HCT116 (cell line): Measurements from ENCODE around the gene USP32.

ENCODE experiments used
- CBX3 ChIP-seq: IDR thresholded peaks from 2 replicates; pipeline ENCODE4 v1.6.1; 2012; ENCODE audit warnings: low read depth
- JUND ChIP-seq: IDR thresholded peaks from 2 replicates; pipeline ENCODE4 v1.6.1; 2012
- MAX ChIP-seq: IDR thresholded peaks from 2 replicates; pipeline ENCODE4 v1.6.1; 2012
- SIN3A ChIP-seq: IDR thresholded peaks from 2 replicates; pipeline ENCODE4 v1.6.1; 2012; ENCODE audit warnings: low read depth
- TCF7L2 ChIP-seq: IDR thresholded peaks from 2 replicates; pipeline ENCODE4 v1.7.0; 2011; ENCODE audit warnings: borderline replicate concordance, inconsistent platforms; ENCODE audit not compliant: insufficient read depth, insufficient read length; ENCODE audit errors: extremely low read depth
- ZNF274 ChIP-seq: fragments of 200-500 bp; sonication (Bioruptor generic); IDR thresholded peaks from 2 replicates; pipeline ENCODE4 v1.6.1; 2014; ENCODE audit warnings: mild to moderate bottlenecking, low read depth, low read length, inconsistent platforms
- TF ChIP-seq, protein P1 (sequence below), 3 experiments: fragments of 200-600 bp in 1 of 3; sonication (generic) in 1 of 3; IDR thresholded peaks in 2 of 3; conservative IDR thresholded peaks in 1 of 3; 2 replicates each; pipeline ENCODE4 v1.5.1; 2012 to 2017; ENCODE audit warnings: low read depth in 2 of 3, low read length in 2 of 3, antibody characterized with exemption in 1 of 3, borderline replicate concordance in 1 of 3, control low read depth in 1 of 3, mild to moderate bottlenecking in 1 of 3, mixed read lengths in 1 of 3, mixed run types in 1 of 3, moderate library complexity in 1 of 3; ENCODE audit not compliant: insufficient read depth in 1 of 3

DNA sequence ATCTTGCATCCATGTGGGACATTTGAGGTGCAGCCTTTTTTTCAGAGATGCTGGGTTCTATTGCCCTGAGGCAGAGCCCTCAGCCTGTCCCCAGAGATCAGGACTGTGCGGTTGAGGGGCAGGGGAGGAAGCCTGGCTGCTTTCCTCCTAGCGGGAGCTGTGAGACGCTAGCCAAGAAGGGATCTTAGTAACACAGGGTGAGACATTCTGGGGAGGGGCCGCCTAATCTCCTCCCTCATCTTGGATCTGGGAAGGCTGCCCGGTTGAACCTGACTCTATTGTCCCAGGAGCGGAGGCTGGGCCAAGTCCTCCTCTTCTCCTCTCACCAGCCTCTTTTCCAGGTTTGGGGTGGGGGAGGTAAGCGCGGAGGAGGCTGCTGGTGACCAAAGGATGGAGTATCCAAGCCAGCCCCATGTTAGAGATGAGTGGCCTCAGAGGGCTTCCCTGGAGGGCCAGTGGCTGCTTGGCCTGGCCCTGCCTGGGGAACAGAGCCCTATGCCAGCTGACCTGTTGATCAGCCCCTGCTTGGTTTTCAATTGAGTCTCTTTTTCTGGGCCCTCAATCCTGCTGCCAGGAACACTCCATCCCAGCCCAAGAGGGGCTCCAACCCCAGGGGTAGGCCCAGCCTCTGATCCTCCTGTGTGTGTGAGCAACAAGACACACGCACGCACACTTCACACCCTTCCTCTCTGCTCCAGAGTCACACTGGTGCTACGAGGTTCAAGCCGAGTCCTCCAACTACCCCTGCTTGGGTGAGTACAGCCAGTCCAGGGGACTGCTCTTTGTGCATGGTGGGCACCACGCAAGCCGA lies 237.1 kb downstream of the USP32 start:
- TF ChIP-seq, protein P1, sequence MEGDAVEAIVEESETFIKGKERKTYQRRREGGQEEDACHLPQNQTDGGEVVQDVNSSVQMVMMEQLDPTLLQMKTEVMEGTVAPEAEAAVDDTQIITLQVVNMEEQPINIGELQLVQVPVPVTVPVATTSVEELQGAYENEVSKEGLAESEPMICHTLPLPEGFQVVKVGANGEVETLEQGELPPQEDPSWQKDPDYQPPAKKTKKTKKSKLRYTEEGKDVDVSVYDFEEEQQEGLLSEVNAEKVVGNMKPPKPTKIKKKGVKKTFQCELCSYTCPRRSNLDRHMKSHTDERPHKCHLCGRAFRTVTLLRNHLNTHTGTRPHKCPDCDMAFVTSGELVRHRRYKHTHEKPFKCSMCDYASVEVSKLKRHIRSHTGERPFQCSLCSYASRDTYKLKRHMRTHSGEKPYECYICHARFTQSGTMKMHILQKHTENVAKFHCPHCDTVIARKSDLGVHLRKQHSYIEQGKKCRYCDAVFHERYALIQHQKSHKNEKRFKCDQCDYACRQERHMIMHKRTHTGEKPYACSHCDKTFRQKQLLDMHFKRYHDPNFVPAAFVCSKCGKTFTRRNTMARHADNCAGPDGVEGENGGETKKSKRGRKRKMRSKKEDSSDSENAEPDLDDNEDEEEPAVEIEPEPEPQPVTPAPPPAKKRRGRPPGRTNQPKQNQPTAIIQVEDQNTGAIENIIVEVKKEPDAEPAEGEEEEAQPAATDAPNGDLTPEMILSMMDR (IDR thresholded peaks at IDR 0.05 in 2 of 3, conservative IDR thresholded peaks at IDR 0.05 in 1 of 3; ENCODE audit: borderline replicate concordance in 1 of 3, insufficient read depth in 1 of 3, low read depth in 2 of 3, low read length in 2 of 3): no peak
- TF ChIP-seq JUND: no peak
- no peak for TF ChIP-seq TCF7L2
- no peak for TF ChIP-seq ZNF274
- no peak for TF ChIP-seq MAX
- TF ChIP-seq CBX3: no peak
- TF ChIP-seq SIN3A: no peak
